HG02610 (cell line): ENCODE data around the gene LRRC23.

Source experiments
- ATAC-seq: cut with Tn5 transposase; IDR thresholded peaks from one replicate; pipeline ENCODE4 v1.9.1; 2021; ENCODE audit warnings: mild to moderate bottlenecking, moderate library complexity; ENCODE audit not compliant: unreplicated experiment

The LRRC23 gene

GRCh38 chr12:6923851-6924250 is 19.2 kb downstream of the LRRC23 start:
- ATAC-seq, result no peak

- ATAC-seq, result no peak
Measured at GRCh38 chr12:6925239-6925539, 20.6 kb downstream of the LRRC23 start.

- ATAC-seq, result no peak
Measured at GRCh38 chr12:6925540-6926279, 21.1 kb downstream of the LRRC23 start.

GRCh38 chr12:6927379-6928021 is 22.9 kb downstream of the LRRC23 start, which contains the start of gene ATN1:
TSS of gene ATN1 (plus strand) at chr12:6927959. CDS start at chr12:6934002, 6,043 bp downstream.
- ATAC-seq, result no peak

GRCh38 chr12:6928022-6928702 is 23.5 kb downstream of the LRRC23 start:
- ATAC-seq, result no peak

GRCh38 chr12:6928703-6929407 is 24.2 kb downstream of the LRRC23 start:
- no peak for ATAC-seq

GRCh38 chr12:6929466-6930452 is 25.1 kb downstream of the LRRC23 start:
- no peak for ATAC-seq

- ATAC-seq, result no peak
Measured at GRCh38 chr12:6932766-6933165, 28.1 kb downstream of the LRRC23 start.

- ATAC-seq, result no peak
Measured at GRCh38 chr12:6934110-6934509, 29.5 kb downstream of the LRRC23 start.

GRCh38 chr12:6935371-6936193 is 31.0 kb downstream of the LRRC23 start:
- ATAC-seq, result no peak

- no peak for ATAC-seq
Measured at GRCh38 chr12:6936194-6936635, 31.6 kb downstream of the LRRC23 start.

- ATAC-seq, result no peak
Measured at GRCh38 chr12:6936636-6937480, 32.2 kb downstream of the LRRC23 start.

- ATAC-seq, result peak; percentile 88
Measured at GRCh38 chr12:6937481-6938352, 33.1 kb downstream of the LRRC23 start.

GRCh38 chr12:6938353-6939190 is 34.0 kb downstream of the LRRC23 start:
- no peak for ATAC-seq

GRCh38 chr12:6939191-6939540 is 34.5 kb downstream of the LRRC23 start:
- ATAC-seq, result no peak

GRCh38 chr12:6941267-6941666 is 36.6 kb downstream of the LRRC23 start:
- no peak for ATAC-seq

GRCh38 chr12:6941782-6942181 is 37.2 kb downstream of the LRRC23 start:
- no peak for ATAC-seq
